ENCODE results near the gene WDR43. TPM values are rescaled to one million over a fixed set of nuclear protein-coding genes. Genes with fewer than 3 reads are reported as not detected.

Gene WDR43
- 10 to 100 TPM; 41.4 to 53.1 TPM for total RNA-seq
- polyA plus RNA-seq, result 10 to 100 TPM in 1 of 2 donors, 1 to 10 TPM in 1; 9.0 to 17.3 TPM
- long read RNA-seq, donor 1, transcript WDR43-202 (18 exons, 3,533 nt), result major isoform, 37 of 52 reads
- long read RNA-seq, donor 1, partial matches to known transcripts, result 14 of 52 reads
- long read RNA-seq, donor 1, other reads (novel, unspliced or antisense), result 1 of 52 reads
- long read RNA-seq, donor 2, transcript WDR43-202 (18 exons, 3,533 nt), result major isoform, 10 of 13 reads
- long read RNA-seq, donor 2, partial matches to known transcripts, result 1 of 13 reads
- long read RNA-seq, donor 2, other reads (novel, unspliced or antisense), result 2 of 13 reads

GRCh38 chr2:28894470-28895188 lies at the start of gene WDR43:
Gene WDR43, plus strand, starts transcription at chr2:28894667. Its CDS starts 32 bp downstream, at chr2:28894699.
- DNase-seq (peak; percentile 99), ATAC-seq (ENCODE audit: low FRiP score) (peak; percentile 99)
- intact Hi-C loops (cut with DNase I), result no loop called here

GRCh38 chr2:28855193-28855592 lies 39.3 kb upstream of the WDR43 start:
- 93 to 96% methylated on average over 1 of the region's 1 CpG for WGBS, 2 donors
- no peak overlapping the region for H3K27ac ChIP-seq (ENCODE audit: low read depth in 1 of 2, low read length in 2 of 2)
- no peak overlapping the region for H3K4me3 ChIP-seq (ENCODE audit: low read length in 2 of 2)
- no peaks in the 10 kb centered on the region for H3K27me3 ChIP-seq (ENCODE audit: control insufficient read depth in 1 of 2, insufficient read depth in 2 of 2, low read length in 1 of 2)
- H3K36me3 ChIP-seq (ENCODE audit: control insufficient read depth in 1 of 2, insufficient read depth in 2 of 2, low read length in 1 of 2), result peaks cover 0 to 3% of the 10 kb centered on the region in 2 donors
- intact Hi-C loops (cut with DNase I), result no loop called here
- no peak for DNase-seq
- ATAC-seq (ENCODE audit: low FRiP score), result no peak
- H3K4me1 ChIP-seq (ENCODE audit: control insufficient read depth in 1 of 2, insufficient read depth in 2 of 2, low read length in 2 of 2), result no peaks in the 10 kb centered on the region
- H3K9me3 ChIP-seq (ENCODE audit: control insufficient read depth, low read length), result no peaks in the 10 kb centered on the region

More at GRCh38 chr2:28894470-28895188, at the start of gene WDR43:
- WGBS, 2 donors, result 0% methylated on average over 53 to 79 of the region's 79 CpGs
- Histone ChIP-seq H3K4me3 (ENCODE audit: low read length in 2 of 2) (peak within 1 kb of the TSS; percentile 55 to 73), H3K9me3 (ENCODE audit: control insufficient read depth, low read length) (no peaks in the 10 kb centered on the region), H3K4me1 (ENCODE audit: control insufficient read depth in 1 of 2, insufficient read depth in 2 of 2, low read length in 2 of 2) (peaks cover 0 to 6% of the 10 kb centered on the region in 2 donors), H3K27ac (ENCODE audit: low read depth in 1 of 2, low read length in 2 of 2) (peak within 1 kb of the TSS in 1 of 2 donors; percentile 14), H3K27me3 (ENCODE audit: control insufficient read depth in 1 of 2, insufficient read depth in 2 of 2, low read length in 1 of 2) (no peaks in the 10 kb centered on the region), H3K36me3 (ENCODE audit: control insufficient read depth in 1 of 2, insufficient read depth in 2 of 2, low read length in 1 of 2) (no peaks in the 10 kb centered on the region)

GRCh38 chr2:28855977-28856376 lies 38.5 kb upstream of the WDR43 start:
- Histone ChIP-seq H3K4me1 (ENCODE audit: control insufficient read depth in 1 of 2, insufficient read depth in 2 of 2, low read length in 2 of 2) (no peaks in the 10 kb centered on the region), H3K27me3 (ENCODE audit: control insufficient read depth in 1 of 2, insufficient read depth in 2 of 2, low read length in 1 of 2) (no peaks in the 10 kb centered on the region), H3K27ac (ENCODE audit: low read depth in 1 of 2, low read length in 2 of 2) (no peak overlapping the region), H3K9me3 (ENCODE audit: control insufficient read depth, low read length) (no peaks in the 10 kb centered on the region), H3K4me3 (ENCODE audit: low read length in 2 of 2) (no peak overlapping the region), H3K36me3 (ENCODE audit: control insufficient read depth in 1 of 2, insufficient read depth in 2 of 2, low read length in 1 of 2) (peaks cover 0 to 3% of the 10 kb centered on the region in 2 donors)
- DNase-seq, result no peak
- ATAC-seq (ENCODE audit: low FRiP score), result no peak
- intact Hi-C loops (cut with DNase I), result no loop called here

GRCh38 chr2:28868611-28869010 lies 25.9 kb upstream of the WDR43 start:
- ATAC-seq (ENCODE audit: low FRiP score), result no peak
- intact Hi-C loops (cut with DNase I), result no loop called here
- 80 to 84% methylated on average over 12 of the region's 12 CpGs for WGBS, 2 donors
- Histone ChIP-seq H3K4me3 (ENCODE audit: low read length in 2 of 2) (no peak overlapping the region), H3K9me3 (ENCODE audit: control insufficient read depth, low read length) (no peaks in the 10 kb centered on the region), H3K36me3 (ENCODE audit: control insufficient read depth in 1 of 2, insufficient read depth in 2 of 2, low read length in 1 of 2) (no peaks in the 10 kb centered on the region), H3K27ac (ENCODE audit: low read depth in 1 of 2, low read length in 2 of 2) (no peak overlapping the region), H3K27me3 (ENCODE audit: control insufficient read depth in 1 of 2, insufficient read depth in 2 of 2, low read length in 1 of 2) (no peaks in the 10 kb centered on the region), H3K4me1 (ENCODE audit: control insufficient read depth in 1 of 2, insufficient read depth in 2 of 2, low read length in 2 of 2) (peaks cover 0 to 7% of the 10 kb centered on the region in 2 donors)
- no peak for DNase-seq

- intact Hi-C loops (cut with DNase I), result no loop called here
- no peak for DNase-seq
- WGBS, 2 donors, result 0 to 1% methylated on average over 29 of the region's 29 CpGs
These were observed 24.8 kb upstream of the WDR43 start for GRCh38 chr2:28869494-28870145.

GRCh38 chr2:28870146-28870891 lies 24.1 kb upstream of the WDR43 start, which contains the start of gene TRMT61B:
Gene TRMT61B, minus strand, starts transcription at chr2:28870309. Its CDS starts 32 bp downstream, at chr2:28870277.
- Histone ChIP-seq H3K36me3 (ENCODE audit: control insufficient read depth in 1 of 2, insufficient read depth in 2 of 2, low read length in 1 of 2) (no peaks in the 10 kb centered on the region), H3K4me1 (ENCODE audit: control insufficient read depth in 1 of 2, insufficient read depth in 2 of 2, low read length in 2 of 2) (peaks cover 0 to 7% of the 10 kb centered on the region in 2 donors), H3K9me3 (ENCODE audit: control insufficient read depth, low read length) (no peaks in the 10 kb centered on the region), H3K27ac (ENCODE audit: low read depth in 1 of 2, low read length in 2 of 2) (peak within 1 kb of the TSS; percentile 23 to 77), H3K4me3 (ENCODE audit: low read length in 2 of 2) (peak within 1 kb of the TSS; percentile 56 to 96), H3K27me3 (ENCODE audit: control insufficient read depth in 1 of 2, insufficient read depth in 2 of 2, low read length in 1 of 2) (no peaks in the 10 kb centered on the region)
- 0% methylated on average over 55 to 57 of the region's 57 CpGs for WGBS, 2 donors
- intact Hi-C loops (cut with DNase I), result no loop called here
- ATAC-seq (ENCODE audit: low FRiP score) (peak; percentile 99), DNase-seq (peak; percentile 98 to 99)

More at GRCh38 chr2:28869494-28870145, 24.8 kb upstream of the WDR43 start:
- H3K27me3 ChIP-seq (ENCODE audit: control insufficient read depth in 1 of 2, insufficient read depth in 2 of 2, low read length in 1 of 2), result no peaks in the 10 kb centered on the region
- peak overlapping the region; percentile 23 to 71 for H3K27ac ChIP-seq (ENCODE audit: low read depth in 1 of 2, low read length in 2 of 2)
- peak; percentile 65 for ATAC-seq (ENCODE audit: low FRiP score)
- no peaks in the 10 kb centered on the region for H3K36me3 ChIP-seq (ENCODE audit: control insufficient read depth in 1 of 2, insufficient read depth in 2 of 2, low read length in 1 of 2)
- H3K4me3 ChIP-seq (ENCODE audit: low read length in 2 of 2), result peak overlapping the region; percentile 31 to 96
- H3K9me3 ChIP-seq (ENCODE audit: control insufficient read depth, low read length), result no peaks in the 10 kb centered on the region
- peaks cover 0 to 7% of the 10 kb centered on the region in 2 donors for H3K4me1 ChIP-seq (ENCODE audit: control insufficient read depth in 1 of 2, insufficient read depth in 2 of 2, low read length in 2 of 2)

GRCh38 chr2:28871620-28872019 lies 22.8 kb upstream of the WDR43 start:
- peaks cover 0 to 7% of the 10 kb centered on the region in 2 donors for H3K4me1 ChIP-seq (ENCODE audit: control insufficient read depth in 1 of 2, insufficient read depth in 2 of 2, low read length in 2 of 2)
- intact Hi-C loops (cut with DNase I), result no loop called here
- H3K36me3 ChIP-seq (ENCODE audit: control insufficient read depth in 1 of 2, insufficient read depth in 2 of 2, low read length in 1 of 2), result no peaks in the 10 kb centered on the region
- H3K4me3 ChIP-seq (ENCODE audit: low read length in 2 of 2), result no peak overlapping the region
- 79% methylated on average over 3 of the region's 3 CpGs for WGBS, 2 donors
- H3K27me3 ChIP-seq (ENCODE audit: control insufficient read depth in 1 of 2, insufficient read depth in 2 of 2, low read length in 1 of 2), result no peaks in the 10 kb centered on the region
- ATAC-seq (ENCODE audit: low FRiP score), result no peak
- no peak for DNase-seq
- no peak overlapping the region for H3K27ac ChIP-seq (ENCODE audit: low read depth in 1 of 2, low read length in 2 of 2)
- no peaks in the 10 kb centered on the region for H3K9me3 ChIP-seq (ENCODE audit: control insufficient read depth, low read length)

- DNase-seq (no peak), ATAC-seq (ENCODE audit: low FRiP score) (no peak)
- intact Hi-C loops (cut with DNase I), result no loop called here
- 79 to 88% methylated on average over 1 of the region's 1 CpG for WGBS, 2 donors
- no peak overlapping the region for H3K4me3 ChIP-seq (ENCODE audit: low read length in 2 of 2)
- no peaks in the 10 kb centered on the region for H3K27me3 ChIP-seq (ENCODE audit: control insufficient read depth in 1 of 2, insufficient read depth in 2 of 2, low read length in 1 of 2)
- H3K9me3 ChIP-seq (ENCODE audit: control insufficient read depth, low read length), result no peaks in the 10 kb centered on the region
- H3K4me1 ChIP-seq (ENCODE audit: control insufficient read depth in 1 of 2, insufficient read depth in 2 of 2, low read length in 2 of 2), result no peaks in the 10 kb centered on the region
- H3K27ac ChIP-seq (ENCODE audit: low read depth in 1 of 2, low read length in 2 of 2), result no peak overlapping the region
- no peaks in the 10 kb centered on the region for H3K36me3 ChIP-seq (ENCODE audit: control insufficient read depth in 1 of 2, insufficient read depth in 2 of 2, low read length in 1 of 2)
These were observed 14.3 kb upstream of the WDR43 start for GRCh38 chr2:28880193-28880592.
